Tibial nerve (tissue), 4 donors: Measurements from ENCODE around the gene BTNL3. TPM values are rescaled to one million over a fixed set of nuclear protein-coding genes. Genes with fewer than 3 reads are reported as not detected.
A peak's percentile ranks its signal among the peaks of the same experiment; 100 is the strongest.
"Not testable (repeated sequence)": the region's sequence is repeated elsewhere in the genome, so short reads cannot be mapped to it uniquely, and the experiment has no call there.

Source experiments
- DNase-seq, 2 donors: peaks; one replicate each; pipeline ENCODE4 v3.0.0-alpha.2; 2019; ENCODE audit warnings: low spot score in 2 of 2
- H3K27ac ChIP-seq, 4 donors: fragments of 200-600 bp; sonication (generic) in 3 of 4; one replicate each; pipeline ENCODE4 v1.5.1; 2017 to 2019; ENCODE audit warnings: mild to moderate bottlenecking in 1 of 4
- H3K27me3 ChIP-seq, 2 donors: fragments of 200-600 bp; sonication (generic) in 1 of 2; one replicate each; pipeline versions ENCODE4 v1.5.1 to v1.6.0; 2017 to 2019
- H3K36me3 ChIP-seq, 3 donors: fragments of 200-600 bp; sonication (generic); one replicate each; pipeline ENCODE4 v1.5.1; 2018 to 2019
- H3K4me1 ChIP-seq, 4 donors: fragments of 200-600 bp; sonication (generic) in 3 of 4; one replicate each; pipeline ENCODE4 v1.5.1; 2017 to 2019
- H3K4me3 ChIP-seq, 4 donors: fragments of 200-600 bp; sonication (generic) in 3 of 4; one replicate each; pipeline ENCODE4 v1.5.1; 2017 to 2019; ENCODE audit warnings: mild to moderate bottlenecking in 1 of 4, moderate library complexity in 1 of 4
- H3K9me3 ChIP-seq, 4 donors: fragments of 200-600 bp; sonication (generic) in 3 of 4; one replicate each; pipeline ENCODE4 v1.5.1; 2017 to 2019
- CTCF ChIP-seq, 5 experiments: fragments of 200-600 bp in 3 of 5; fragments of 450-650 bp in 2 of 5; sonication (generic) in 3 of 5; IDR thresholded peaks; one replicate each; pipeline ENCODE4 v1.5.1; 2016 to 2019; ENCODE audit warnings: antibody characterized with exemption in 5 of 5, mild to moderate bottlenecking in 3 of 5, moderate library complexity in 2 of 5
- EP300 ChIP-seq, 2 donors: sonication (generic); formaldehyde crosslinking; IDR thresholded peaks; one replicate each; pipeline ENCODE4 v1.6.1; 2017; ENCODE audit warnings: antibody characterized with exemption in 2 of 2, mild to moderate bottlenecking in 1 of 2
- POLR2A ChIP-seq, 2 donors: fragments of 450-650 bp; IDR thresholded peaks; one replicate each; pipeline ENCODE4 v1.6.1; 2017; ENCODE audit warnings: antibody characterized with exemption in 2 of 2, mild to moderate bottlenecking in 2 of 2, moderate library complexity in 2 of 2
- WGBS, 2 donors: methylation state at CpG; one replicate each; pipeline ENCODE4 v1.1.5; 2018; 5-methylcytosine and 5-hydroxymethylcytosine counted together
- total RNA-seq, 4 donors: library from RNA; depleted of rRNA; stranded (reverse); fragments of >200 nt; gene quantifications; one replicate each; pipeline ENCODE4 v1.1.0, GENCODE V29; 2016

The BTNL3 gene
- total RNA-seq, 4 donors from 2014 or later, result not detected

- no peaks in the 10 kb centered on the region for H3K9me3 ChIP-seq
- H3K4me3 ChIP-seq, result peak overlapping the region in 1 of 4 donors; percentile 29
- H3K27ac ChIP-seq, result peak overlapping the region in 1 of 4 donors; percentile 64
- TF ChIP-seq EP300 (IDR thresholded peaks at IDR 0.05) (no peak), CTCF (IDR thresholded peaks at IDR 0.05) (no peak)
- H3K27me3 ChIP-seq, result no peaks in the 10 kb centered on the region
- 74 to 75% methylated on average over 4 of the region's 5 CpGs for WGBS, 2 donors
- H3K4me1 ChIP-seq, result no peaks in the 10 kb centered on the region
- no peak for DNase-seq
- H3K36me3 ChIP-seq, result no peaks in the 10 kb centered on the region
Observed at GRCh38 chr5:180990882-180991242, 2.2 kb downstream of the BTNL3 start.

GRCh38 chr5:181001947-181002346 lies 13.3 kb downstream of the BTNL3 start:
- no peak for DNase-seq
- no peak overlapping the region for H3K27ac ChIP-seq
- no peaks in the 10 kb centered on the region for H3K9me3 ChIP-seq
- no peak for TF ChIP-seq CTCF (IDR thresholded peaks at IDR 0.05)
- TF ChIP-seq EP300 (IDR thresholded peaks at IDR 0.05), result no peak
- no peak overlapping the region for H3K4me3 ChIP-seq
- no peaks in the 10 kb centered on the region for H3K4me1 ChIP-seq
- no peaks in the 10 kb centered on the region for H3K27me3 ChIP-seq
- no peaks in the 10 kb centered on the region for H3K36me3 ChIP-seq

- Histone ChIP-seq H3K27me3 (no peaks in the 10 kb centered on the region), H3K36me3 (no peaks in the 10 kb centered on the region), H3K9me3 (peaks cover 0 to 15% (median 0%) of the 10 kb centered on the region in 4 donors), H3K27ac (no peak overlapping the region), H3K4me3 (no peak overlapping the region), H3K4me1 (no peaks in the 10 kb centered on the region)
- 72 to 81% methylated on average over 9 of the region's 9 CpGs for WGBS, 2 donors
- TF ChIP-seq EP300 (IDR thresholded peaks at IDR 0.05), result no peak
- TF ChIP-seq POLR2A (IDR thresholded peaks at IDR 0.05), result no peak
- TF ChIP-seq CTCF (IDR thresholded peaks at IDR 0.05), result no peak
- no peak for DNase-seq
Observed at GRCh38 chr5:181005791-181006190, 17.1 kb downstream of the BTNL3 start.

GRCh38 chr5:181008136-181008535 lies 19.5 kb downstream of the BTNL3 start:
- TF ChIP-seq CTCF (IDR thresholded peaks at IDR 0.05) (no peak), POLR2A (IDR thresholded peaks at IDR 0.05) (no peak), EP300 (IDR thresholded peaks at IDR 0.05) (no peak)
- no peak for DNase-seq
- no peak overlapping the region for H3K27ac ChIP-seq
- WGBS, 2 donors, result 78 to 80% methylated on average over 6 of the region's 6 CpGs
- H3K36me3 ChIP-seq, result no peaks in the 10 kb centered on the region
- no peaks in the 10 kb centered on the region for H3K4me1 ChIP-seq
- peaks cover 0 to 16% (median 0%) of the 10 kb centered on the region in 4 donors for H3K9me3 ChIP-seq
- H3K4me3 ChIP-seq, result no peak overlapping the region
- H3K27me3 ChIP-seq, result no peaks in the 10 kb centered on the region

- H3K36me3 ChIP-seq, H3K27me3 ChIP-seq: not testable (repeated sequence)
- 90 to 91% methylated on average over 4 of the region's 4 CpGs for WGBS, 2 donors
Observed at GRCh38 chr5:181010018-181010417, 21.4 kb downstream of the BTNL3 start.

GRCh38 chr5:181014654-181015053 lies 26.0 kb downstream of the BTNL3 start:
- H3K36me3 ChIP-seq, DNase-seq, H3K4me3 ChIP-seq, H3K27me3 ChIP-seq, H3K4me1 ChIP-seq, H3K27ac ChIP-seq: not testable (repeated sequence)
- peaks cover 0 to 15% (median 0%) of the 10 kb centered on the region in 4 donors for H3K9me3 ChIP-seq

More at GRCh38 chr5:181010018-181010417, 21.4 kb downstream of the BTNL3 start:
- H3K4me1 ChIP-seq, H3K27ac ChIP-seq, DNase-seq, H3K4me3 ChIP-seq: not testable (repeated sequence)
- H3K9me3 ChIP-seq, result peaks cover 0 to 16% (median 0%) of the 10 kb centered on the region in 4 donors

GRCh38 chr5:181017448-181017847 lies 28.8 kb downstream of the BTNL3 start:
- not testable (repeated sequence) for H3K36me3 ChIP-seq, H3K4me1 ChIP-seq, H3K27me3 ChIP-seq, H3K27ac ChIP-seq, DNase-seq, H3K4me3 ChIP-seq
- H3K9me3 ChIP-seq, result peaks cover 0 to 22% (median 0%) of the 10 kb centered on the region in 4 donors
- WGBS, 2 donors, result 89% methylated on average over 3 of the region's 3 CpGs
